Kidney glomerular epithelial cell (primary cell): ENCODE data around the gene SNU13.
"Not testable (repeated sequence)": the region's sequence is repeated elsewhere in the genome, so short reads cannot be mapped to it uniquely, and the experiment has no call there.

Experiments
- DNase-seq: peaks from one replicate; lab custom pipeline; 2025; lab: John Stamatoyannopoulos, UW

SNU13 gene

GRCh38 chr22:41688365-41689211, at the start of gene SNU13:
Gene SNU13 (minus strand): TSS chr22:41688867. CDS start chr22:41688796, 71 bp downstream.
- DNase-seq, result peak; percentile 76

GRCh38 chr22:41733241-41733640, 44.6 kb upstream of the SNU13 start:
- not testable (repeated sequence) for DNase-seq

GRCh38 chr22:41732096-41732772, 43.6 kb upstream of the SNU13 start:
- DNase-seq, result no peak

GRCh38 chr22:41731609-41732008, 42.9 kb upstream of the SNU13 start:
- no peak for DNase-seq

GRCh38 chr22:41725510-41726110, 36.9 kb upstream of the SNU13 start:
- no peak for DNase-seq

GRCh38 chr22:41722496-41722895, 33.8 kb upstream of the SNU13 start:
- no peak for DNase-seq

GRCh38 chr22:41713004-41713403, 24.3 kb upstream of the SNU13 start:
- peak; percentile 33 for DNase-seq

- DNase-seq, result no peak
These were observed 20.7 kb upstream of the SNU13 start for GRCh38 chr22:41709341-41709740.

GRCh38 chr22:41702763-41703162, 14.1 kb upstream of the SNU13 start:
- DNase-seq, result no peak

GRCh38 chr22:41700108-41700364, 11.4 kb upstream of the SNU13 start:
- no peak for DNase-seq

- peak; percentile 70 for DNase-seq
These were observed 10.8 kb upstream of the SNU13 start, which contains the start of gene MEI1 for GRCh38 chr22:41699264-41700107. Gene MEI1 (plus strand): TSS chr22:41699503. CDS start chr22:41699539, 36 bp downstream.

- DNase-seq, result peak; percentile 87
These were observed 8.6 kb upstream of the SNU13 start for GRCh38 chr22:41697126-41697775.

GRCh38 chr22:41696703-41697102, 8.0 kb upstream of the SNU13 start:
- no peak for DNase-seq

GRCh38 chr22:41695211-41695610, 6.5 kb upstream of the SNU13 start:
- DNase-seq, result no peak

GRCh38 chr22:41690476-41690875, 1.8 kb upstream of the SNU13 start:
- DNase-seq, result no peak

- peak; percentile 31 for DNase-seq
These were observed 734 bp downstream of the SNU13 start for GRCh38 chr22:41687901-41688364.

GRCh38 chr22:41686890-41687289, 1.8 kb downstream of the SNU13 start:
- DNase-seq, result not testable (repeated sequence)

- DNase-seq, result no peak
These were observed 4.5 kb downstream of the SNU13 start for GRCh38 chr22:41684194-41684593.

- DNase-seq, result no peak
These were observed 5.1 kb downstream of the SNU13 start for GRCh38 chr22:41683616-41684015.

- no peak for DNase-seq
These were observed 5.6 kb downstream of the SNU13 start for GRCh38 chr22:41683052-41683451.

GRCh38 chr22:41682033-41682807, 6.4 kb downstream of the SNU13 start:
- peak; percentile 24 for DNase-seq
